Left lung (tissue), 10 donors: ENCODE measurements around the gene CTDSP2. TPM values are rescaled to one million over a fixed set of nuclear protein-coding genes. Genes with fewer than 3 reads are reported as not detected.
"Not testable (repeated sequence)": the region's sequence is repeated elsewhere in the genome, so short reads cannot be mapped to it uniquely, and the experiment has no call there.

Experiments used
- ATAC-seq: fragments of 200-7000 bp; cut with Tn5 transposase; one replicate; pipeline ENCODE4 v1.9.1; 2020; ENCODE audit warnings: moderate library complexity
- DNase-seq, 4 donors: peaks; one replicate each; pipeline ENCODE4 v3.0.0-alpha.2; 2013 to 2020
- H3K27ac ChIP-seq, 2 donors: fragments of 200-600 bp; sonication (generic) in 1 of 2; one replicate each; pipeline versions ENCODE4 v1.5.0 to v1.8.0; 2020 to 2021
- H3K27me3 ChIP-seq, 2 donors: fragments of 200-600 bp; sonication (generic) in 1 of 2; one replicate each; pipeline versions ENCODE4 v1.5.0 to v1.8.0; 2020 to 2021
- H3K36me3 ChIP-seq, 2 donors: fragments of 200-600 bp; sonication (generic) in 1 of 2; one replicate each; pipeline versions ENCODE4 v1.5.0 to v1.8.0; 2020 to 2021
- H3K4me1 ChIP-seq, 2 donors: fragments of 200-600 bp; one replicate each; pipeline ENCODE4 v1.8.0; 2021
- H3K4me3 ChIP-seq, 2 donors: fragments of 200-600 bp; sonication (generic) in 1 of 2; one replicate each; pipeline versions ENCODE4 v1.5.0 to v1.8.0; 2020 to 2021; ENCODE audit warnings: mild to moderate bottlenecking in 1 of 2
- H3K9me3 ChIP-seq, 2 donors: fragments of 200-600 bp; sonication (generic) in 1 of 2; one replicate each; pipeline versions ENCODE4 v1.5.0 to v1.8.0; 2020 to 2021
- intact Hi-C, 2 donors: fragments of 100-400 bp; cut with DNase I; formaldehyde crosslinking; loops; one replicate each; pipeline versions ENCODE4 v1.11.2 to v1.14.2; 2022
- polyA plus RNA-seq, 6 donors: library from polyadenylated mRNA; unstranded; fragments of 120-200 nt; gene quantifications; one replicate each; pipeline ENCODE4 v1.2.1, GENCODE V29; 2013; ENCODE audit not compliant: insufficient read length in 6 of 6
- total RNA-seq, 2 donors: library from RNA; stranded (reverse); fragmentation: NEBNext Ultra II Directional; extraction: Animal tissue kit (Norgen Biotek cat#: 25700); gene quantifications; one replicate each; pipeline ENCODE4 v1.2.1, GENCODE V29; 2021
- TF ChIP-seq, protein P1 (sequence below), 2 donors: fragments of 200-600 bp; sonication (generic) in 1 of 2; IDR thresholded peaks; one replicate each; pipeline versions ENCODE4 v1.5.0 to v1.8.0; 2021; ENCODE audit warnings: antibody characterized with exemption in 2 of 2
- donor health status: DM: no; HTN: yes; CAD: no.
- donor health status: DM: no; HTN: no; CAD: no.

Gene CTDSP2
- total and polyA plus RNA-seq, 8 donors = 179 to 321 (median 283) TPM

DNA sequence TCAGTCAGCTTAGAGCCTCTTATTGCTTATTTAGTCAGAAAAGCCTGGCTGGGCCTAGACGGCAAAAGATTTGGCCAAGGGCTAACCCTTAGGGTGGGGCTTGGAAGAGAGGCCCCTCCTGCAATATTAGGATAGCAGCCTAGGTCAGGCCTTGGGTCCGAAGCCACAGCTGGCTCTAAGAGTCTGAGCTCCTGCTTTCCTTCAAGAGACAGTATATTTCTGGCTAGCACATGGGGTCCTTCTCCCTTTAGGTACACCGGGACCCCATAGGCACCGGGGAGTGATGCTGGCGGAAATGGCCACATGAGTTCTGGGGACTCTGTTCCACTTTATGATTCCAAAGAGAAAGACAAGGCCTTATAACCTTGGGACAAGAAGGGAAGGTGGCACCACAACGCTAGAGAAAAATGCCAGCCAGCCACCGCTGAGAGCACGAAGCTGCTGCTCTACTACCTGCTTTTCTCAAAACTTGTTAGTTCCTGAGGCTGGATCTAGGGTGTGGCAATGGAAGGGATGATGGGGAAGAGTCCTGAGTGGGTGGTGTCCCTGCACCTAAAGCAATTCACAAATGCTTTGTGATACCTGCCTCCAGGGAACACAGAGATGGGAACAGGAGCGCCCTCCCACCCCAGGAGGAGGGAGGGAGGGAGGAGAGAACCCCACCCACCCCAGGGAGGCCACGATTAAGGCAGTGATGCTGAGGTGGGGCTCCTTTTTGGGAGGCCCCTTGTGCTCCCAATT is 24.9 kb downstream of the CTDSP2 start:
- Histone ChIP-seq H3K27me3 (no peaks in the 10 kb centered on the region), H3K4me1 (peaks cover 11 to 54% of the 10 kb centered on the region in 2 donors), H3K9me3 (no peaks in the 10 kb centered on the region), H3K4me3 (no peak overlapping the region), H3K27ac (peak overlapping the region in 1 of 2 donors; percentile 69), H3K36me3 (peaks cover 17 to 86% of the 10 kb centered on the region in 2 donors)
- TF ChIP-seq, protein P1, sequence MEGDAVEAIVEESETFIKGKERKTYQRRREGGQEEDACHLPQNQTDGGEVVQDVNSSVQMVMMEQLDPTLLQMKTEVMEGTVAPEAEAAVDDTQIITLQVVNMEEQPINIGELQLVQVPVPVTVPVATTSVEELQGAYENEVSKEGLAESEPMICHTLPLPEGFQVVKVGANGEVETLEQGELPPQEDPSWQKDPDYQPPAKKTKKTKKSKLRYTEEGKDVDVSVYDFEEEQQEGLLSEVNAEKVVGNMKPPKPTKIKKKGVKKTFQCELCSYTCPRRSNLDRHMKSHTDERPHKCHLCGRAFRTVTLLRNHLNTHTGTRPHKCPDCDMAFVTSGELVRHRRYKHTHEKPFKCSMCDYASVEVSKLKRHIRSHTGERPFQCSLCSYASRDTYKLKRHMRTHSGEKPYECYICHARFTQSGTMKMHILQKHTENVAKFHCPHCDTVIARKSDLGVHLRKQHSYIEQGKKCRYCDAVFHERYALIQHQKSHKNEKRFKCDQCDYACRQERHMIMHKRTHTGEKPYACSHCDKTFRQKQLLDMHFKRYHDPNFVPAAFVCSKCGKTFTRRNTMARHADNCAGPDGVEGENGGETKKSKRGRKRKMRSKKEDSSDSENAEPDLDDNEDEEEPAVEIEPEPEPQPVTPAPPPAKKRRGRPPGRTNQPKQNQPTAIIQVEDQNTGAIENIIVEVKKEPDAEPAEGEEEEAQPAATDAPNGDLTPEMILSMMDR (IDR thresholded peaks at IDR 0.05) = no peak
- no peak for DNase-seq
- intact Hi-C loops = loop anchor here in 1 of 2 donors (10.0 kb wide), 1 partner anchor 73 kb away; no protein-coding TSS in a partner anchor
- no peak for ATAC-seq

DNA sequence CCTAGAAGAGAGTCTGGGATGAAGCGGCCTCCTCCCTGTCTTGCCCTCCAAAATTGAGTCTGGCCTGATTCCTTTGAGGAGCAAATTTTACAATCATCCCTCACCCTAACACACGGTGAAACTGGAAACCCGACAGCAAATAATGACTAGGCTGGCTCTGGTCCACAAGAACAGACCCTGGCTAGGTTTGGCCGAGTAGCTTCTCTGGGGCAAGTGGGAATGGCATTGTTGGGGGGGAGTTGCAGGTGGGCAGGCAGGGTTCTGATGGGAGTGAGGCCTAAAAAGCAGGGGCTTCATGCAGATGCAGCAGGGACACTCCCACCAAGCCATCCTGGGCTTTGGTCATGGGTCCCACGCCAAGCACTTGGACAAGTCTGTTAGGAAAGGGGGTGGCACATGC is 25.5 kb downstream of the CTDSP2 start:
- not testable (repeated sequence) for H3K9me3 ChIP-seq, H3K27me3 ChIP-seq, ATAC-seq, DNase-seq, H3K4me3 ChIP-seq
- Histone ChIP-seq H3K4me1 (peaks cover 15 to 60% of the 10 kb centered on the region in 2 donors), H3K36me3 (peaks cover 10 to 79% of the 10 kb centered on the region in 2 donors), H3K27ac (peak overlapping the region in 1 of 2 donors; percentile 69)
- intact Hi-C loops = loop anchor here in 1 of 2 donors (10.0 kb wide), 1 partner anchor 74 kb away; no protein-coding TSS in a partner anchor

DNA sequence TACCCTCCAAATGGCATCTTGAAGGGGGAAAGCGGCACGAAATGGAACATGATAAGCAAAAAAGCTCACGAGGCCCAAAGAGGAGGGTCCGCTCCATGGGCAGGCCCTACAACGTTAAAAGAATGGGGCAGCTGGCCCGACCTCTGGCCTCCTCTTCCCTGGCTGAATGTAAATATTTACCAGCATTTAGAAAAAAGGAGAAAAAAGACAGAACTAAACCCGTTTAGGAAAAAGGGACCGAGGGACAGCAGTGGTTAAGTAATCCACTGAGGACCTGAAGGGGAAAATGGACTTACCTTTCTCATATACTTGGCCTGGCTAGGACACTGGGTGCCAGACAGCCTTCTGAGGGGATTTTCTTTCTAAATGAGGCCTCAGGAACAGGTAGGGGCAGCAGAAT is 26.4 kb downstream of the CTDSP2 start:
- not testable (repeated sequence) for H3K27me3 ChIP-seq, DNase-seq, ATAC-seq, H3K9me3 ChIP-seq, H3K4me3 ChIP-seq
- intact Hi-C loops = loop anchor here in 1 of 2 donors (10.0 kb wide), 1 partner anchor 75 kb away; no protein-coding TSS in a partner anchor
- Histone ChIP-seq H3K4me1 (peaks cover 15 to 69% of the 10 kb centered on the region in 2 donors), H3K27ac (peak overlapping the region; percentile 13 to 38), H3K36me3 (peaks cover 8 to 70% of the 10 kb centered on the region in 2 donors)

DNA sequence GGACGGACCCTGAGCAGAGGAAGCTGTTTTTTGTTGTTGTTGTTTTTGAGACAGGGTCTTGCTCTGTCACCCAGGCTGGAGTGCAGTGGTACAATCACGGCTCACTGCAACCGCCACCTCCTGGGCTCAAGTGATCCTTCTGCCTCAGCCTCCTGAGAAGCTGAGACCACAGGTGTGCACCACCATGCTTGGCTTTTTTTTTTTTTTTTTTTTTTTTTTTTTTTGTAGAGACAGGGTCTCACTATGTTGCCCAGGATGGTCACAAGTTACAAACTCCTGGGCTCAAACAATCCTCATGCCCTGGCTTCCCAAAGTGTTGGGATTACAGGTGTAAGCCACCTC is 28.6 kb downstream of the CTDSP2 start:
- peaks cover 15 to 61% of the 10 kb centered on the region in 2 donors for H3K4me1 ChIP-seq
- peaks cover 0 to 52% of the 10 kb centered on the region in 2 donors for H3K36me3 ChIP-seq
- H3K9me3 ChIP-seq, DNase-seq, H3K27me3 ChIP-seq, H3K4me3 ChIP-seq, intact Hi-C loops, ATAC-seq: not testable (repeated sequence)
- peak overlapping the region in 1 of 2 donors; percentile 73 for H3K27ac ChIP-seq

DNA sequence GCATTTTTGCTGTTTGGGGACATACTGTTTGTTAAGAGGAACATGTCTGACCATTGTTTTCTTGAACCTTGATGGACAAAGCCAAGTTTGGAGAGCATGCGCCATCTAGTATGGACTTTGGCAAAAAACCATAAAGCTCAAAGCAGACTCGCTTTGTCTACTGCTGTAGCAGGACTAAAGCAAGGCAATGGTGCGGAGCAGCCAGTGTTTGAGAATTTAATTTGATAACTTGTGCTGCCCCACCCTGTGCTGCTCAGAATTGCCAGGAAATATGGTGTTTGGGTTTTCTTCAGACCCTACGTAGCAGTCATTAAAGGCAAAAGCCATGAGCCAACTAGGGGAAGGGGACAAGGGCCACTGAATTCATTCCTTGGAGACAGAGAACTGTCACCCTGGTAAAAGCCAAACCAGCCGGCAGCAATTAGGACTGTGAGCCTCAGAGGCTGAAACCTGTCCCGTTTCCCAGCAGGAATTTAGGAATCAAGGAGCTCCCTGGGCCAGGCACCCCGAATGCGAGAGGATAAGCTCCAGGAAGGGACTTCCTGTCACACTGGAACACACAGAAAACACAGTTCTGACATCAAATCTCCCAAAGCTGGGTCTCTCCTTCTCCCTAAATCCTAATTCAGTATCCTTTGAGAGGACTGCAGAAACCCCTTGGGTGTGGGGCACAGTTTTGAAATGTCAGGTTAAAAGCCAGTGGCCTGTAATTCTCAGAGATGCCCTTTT is 29.1 kb downstream of the CTDSP2 start:
- Histone ChIP-seq H3K27ac (peak overlapping the region; percentile 53 to 73), H3K4me1 (peaks cover 15 to 56% of the 10 kb centered on the region in 2 donors)
- intact Hi-C loops = no loop called here

DNA sequence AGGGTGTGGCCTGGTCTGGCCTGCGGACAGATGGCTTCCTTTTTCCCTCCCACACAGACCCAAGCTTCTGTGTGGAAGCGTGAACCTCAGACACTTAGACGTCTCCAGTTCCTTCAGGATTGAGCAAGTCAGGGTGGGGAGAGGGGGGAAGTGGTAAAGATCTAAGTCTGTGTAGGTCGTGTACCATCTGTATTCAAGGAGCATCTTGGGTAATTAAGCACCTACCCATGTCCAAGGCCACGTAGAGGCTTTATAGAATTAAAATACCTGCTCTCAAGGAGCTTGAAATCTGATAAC is 29.7 kb downstream of the CTDSP2 start:
- Histone ChIP-seq H3K4me1 (peaks cover 15 to 49% of the 10 kb centered on the region in 2 donors), H3K27ac (peak overlapping the region; percentile 53 to 73), H3K36me3 (peaks cover 0 to 51% of the 10 kb centered on the region in 2 donors), H3K4me3 (no peak overlapping the region), H3K27me3 (no peaks in the 10 kb centered on the region), H3K9me3 (no peaks in the 10 kb centered on the region)
- DNase-seq (peak in 1 of 4 donors; percentile 61), ATAC-seq (peak; percentile 60)
- intact Hi-C loops = no loop called here
- TF ChIP-seq, protein P1 (IDR thresholded peaks at IDR 0.05) = no peak

More for the DNA sequence above, 29.1 kb downstream of the CTDSP2 start:
- Histone ChIP-seq H3K27me3 (no peaks in the 10 kb centered on the region), H3K4me3 (no peak overlapping the region), H3K36me3 (peaks cover 0 to 52% of the 10 kb centered on the region in 2 donors), H3K9me3 (no peaks in the 10 kb centered on the region)
- no peak for DNase-seq
- TF ChIP-seq, protein P1 (IDR thresholded peaks at IDR 0.05) = no peak
- ATAC-seq = no peak
